Urinary bladder (tissue), 4 donors: ENCODE measurements around the gene ATRNL1. TPM values are rescaled to one million over a fixed set of nuclear protein-coding genes. Genes with fewer than 3 reads are reported as not detected.

Experiments
- DNase-seq: peaks from one replicate; pipeline ENCODE4 v3.0.0-alpha.2; 2015; ENCODE audit errors: extremely low spot score
- H3K27ac ChIP-seq: one replicate; pipeline ENCODE4 v1.5.1; 2013; ENCODE audit warnings: low read depth, mild to moderate bottlenecking, moderate library complexity
- H3K36me3 ChIP-seq: one replicate; pipeline ENCODE4 v1.6.1; 2013; ENCODE audit warnings: mild to moderate bottlenecking, moderate library complexity; ENCODE audit not compliant: insufficient read depth
- H3K4me1 ChIP-seq: one replicate; pipeline ENCODE4 v1.6.1; 2013; ENCODE audit warnings: mild to moderate bottlenecking, moderate library complexity; ENCODE audit not compliant: insufficient read depth
- H3K4me3 ChIP-seq: one replicate; pipeline ENCODE4 v1.5.1; 2013; ENCODE audit warnings: low read depth, low read length
- WGBS: extraction: QIAGEN DNeasy Blood & Tissue Kit; methylation state at CpG from one replicate; pipeline ENCODE4 v1.1.7; 2013; 5-methylcytosine and 5-hydroxymethylcytosine counted together
- polyA plus RNA-seq: library from polyadenylated mRNA; stranded (reverse); fragments of 200-250 nt; gene quantifications from one replicate; pipeline ENCODE4 v1.2.3, GENCODE V29; 2013
- total RNA-seq: library from RNA; depleted of rRNA; stranded (reverse); fragments of >200 nt; gene quantifications from one replicate; pipeline ENCODE4 v1.2.3, GENCODE V29; 2014
- donor health status: healthy with polysubstance abuse.
- donor health status: healthy.

The ATRNL1 gene
- total and polyA plus RNA-seq, 2 donors, result 1.9 to 153 TPM

GRCh38 chr10:115951242-115951641 lies 858.1 kb downstream of the ATRNL1 start:
- DNase-seq, result no peak
- Histone ChIP-seq H3K27ac (no peak overlapping the region), H3K4me1 (no peaks in the 10 kb centered on the region), H3K36me3 (no peaks in the 10 kb centered on the region), H3K4me3 (no peak overlapping the region)
- WGBS, result 65% methylated on average over 3 of the region's 3 CpGs

- Histone ChIP-seq H3K4me1 (no peaks in the 10 kb centered on the region), H3K36me3 (no peaks in the 10 kb centered on the region), H3K27ac (no peak overlapping the region), H3K4me3 (no peak overlapping the region)
- WGBS, result 63% methylated on average over 5 of the region's 5 CpGs
- DNase-seq, result no peak
These were observed 860.1 kb downstream of the ATRNL1 start for GRCh38 chr10:115953281-115953680.

- no peak for DNase-seq
- Histone ChIP-seq H3K4me1 (no peaks in the 10 kb centered on the region), H3K36me3 (no peaks in the 10 kb centered on the region), H3K27ac (no peak overlapping the region), H3K4me3 (no peak overlapping the region)
- WGBS, result 88% methylated on average over 7 of the region's 7 CpGs
These were observed 860.8 kb downstream of the ATRNL1 start for GRCh38 chr10:115953968-115954367.

- no peaks in the 10 kb centered on the region for H3K4me1 ChIP-seq
- no peak overlapping the region for H3K4me3 ChIP-seq
- no peaks in the 10 kb centered on the region for H3K36me3 ChIP-seq
- DNase-seq, result no peak
- H3K27ac ChIP-seq, result no peak overlapping the region
- WGBS, result 89% methylated on average over 5 of the region's 5 CpGs
These were observed 863.3 kb downstream of the ATRNL1 start for GRCh38 chr10:115956225-115957011.

GRCh38 chr10:115957012-115957399 lies 863.8 kb downstream of the ATRNL1 start:
- no peak overlapping the region for H3K4me3 ChIP-seq
- no peak overlapping the region for H3K27ac ChIP-seq
- DNase-seq, result no peak
- H3K36me3 ChIP-seq, result no peaks in the 10 kb centered on the region
- H3K4me1 ChIP-seq, result no peaks in the 10 kb centered on the region
- 91% methylated on average over 2 of the region's 2 CpGs for WGBS

GRCh38 chr10:115957786-115958442 lies 864.7 kb downstream of the ATRNL1 start:
- WGBS, result 90% methylated on average over 5 of the region's 5 CpGs
- no peak overlapping the region for H3K27ac ChIP-seq
- H3K4me3 ChIP-seq, result no peak overlapping the region
- H3K36me3 ChIP-seq, result no peaks in the 10 kb centered on the region
- H3K4me1 ChIP-seq, result no peaks in the 10 kb centered on the region
- DNase-seq, result no peak

GRCh38 chr10:115963848-115964247 lies 870.7 kb downstream of the ATRNL1 start:
- Histone ChIP-seq H3K4me3 (no peak overlapping the region), H3K27ac (no peak overlapping the region), H3K4me1 (no peaks in the 10 kb centered on the region), H3K36me3 (no peaks in the 10 kb centered on the region)
- 61% methylated on average over 6 of the region's 6 CpGs for WGBS
- DNase-seq, result no peak

GRCh38 chr10:115964827-115965226 lies 871.7 kb downstream of the ATRNL1 start:
- WGBS, result 83% methylated on average over 5 of the region's 5 CpGs
- no peak overlapping the region for H3K4me3 ChIP-seq
- H3K36me3 ChIP-seq, result no peaks in the 10 kb centered on the region
- H3K27ac ChIP-seq, result no peak overlapping the region
- no peaks in the 10 kb centered on the region for H3K4me1 ChIP-seq
- DNase-seq, result no peak

- DNase-seq, result no peak
- 82% methylated on average over 7 of the region's 7 CpGs for WGBS
These were observed 872.2 kb downstream of the ATRNL1 start for GRCh38 chr10:115965376-115965775.

GRCh38 chr10:115968236-115968635 lies 875.1 kb downstream of the ATRNL1 start:
- WGBS, result 93% methylated on average over 3 of the region's 3 CpGs
- Histone ChIP-seq H3K4me1 (no peaks in the 10 kb centered on the region), H3K27ac (no peak overlapping the region), H3K36me3 (no peaks in the 10 kb centered on the region), H3K4me3 (no peak overlapping the region)
- DNase-seq, result no peak

More at GRCh38 chr10:115965376-115965775, 872.2 kb downstream of the ATRNL1 start:
- no peak overlapping the region for H3K4me3 ChIP-seq
- H3K36me3 ChIP-seq, result no peaks in the 10 kb centered on the region
- no peaks in the 10 kb centered on the region for H3K4me1 ChIP-seq
- H3K27ac ChIP-seq, result no peak overlapping the region

GRCh38 chr10:115969591-115969990 lies 876.4 kb downstream of the ATRNL1 start:
- no peak for DNase-seq
- no peak overlapping the region for H3K27ac ChIP-seq
- H3K36me3 ChIP-seq, result no peaks in the 10 kb centered on the region
- H3K4me1 ChIP-seq, result no peaks in the 10 kb centered on the region
- no peak overlapping the region for H3K4me3 ChIP-seq
- 76% methylated on average over 11 of the region's 11 CpGs for WGBS

GRCh38 chr10:115971921-115972320 lies 878.8 kb downstream of the ATRNL1 start:
- DNase-seq, result no peak
- Histone ChIP-seq H3K4me1 (no peaks in the 10 kb centered on the region), H3K4me3 (no peak overlapping the region), H3K36me3 (no peaks in the 10 kb centered on the region), H3K27ac (no peak overlapping the region)
- WGBS, result 80% methylated on average over 6 of the region's 6 CpGs

GRCh38 chr10:115972426-115972825 lies 879.3 kb downstream of the ATRNL1 start:
- Histone ChIP-seq H3K4me1 (no peaks in the 10 kb centered on the region), H3K4me3 (no peak overlapping the region), H3K36me3 (no peaks in the 10 kb centered on the region), H3K27ac (no peak overlapping the region)
- no peak for DNase-seq
- 78% methylated on average over 11 of the region's 11 CpGs for whole genome bisulfite sequencing

GRCh38 chr10:115974351-115974750 lies 881.2 kb downstream of the ATRNL1 start:
- H3K27ac ChIP-seq, result no peak overlapping the region
- H3K36me3 ChIP-seq, result no peaks in the 10 kb centered on the region
- H3K4me3 ChIP-seq, result no peak overlapping the region
- H3K4me1 ChIP-seq, result no peaks in the 10 kb centered on the region
- WGBS, result 84% methylated on average over 4 of the region's 4 CpGs
- no peak for DNase-seq
